IMR-90 (cell line): ENCODE measurements around the gene RSBN1. TPM values are rescaled to one million over a fixed set of nuclear protein-coding genes. Genes with fewer than 3 reads are reported as not detected.
"Not testable (repeated sequence)": the region's sequence is repeated elsewhere in the genome, so short reads cannot be mapped to it uniquely, and the experiment has no call there.

Experiments
- ATAC-seq: fragments of 200-7000 bp; cut with Tn5 transposase; 2 replicates; pipeline ENCODE4 v1.9.1; 2020; ENCODE audit warnings: low read depth, mild to moderate bottlenecking, moderate library complexity
- BruUV-seq: library from RNA; stranded (reverse); fragments of 400-500 nt; replicated peaks from 2 replicates; lab custom pipeline; 2021; lab: Mats Ljungman, UMichigan
- CTCF ChIA-PET: fragments of 300-600 bp; formaldehyde crosslinking; extraction: SDS; loops from one replicate; lab custom pipeline; 2021; ENCODE audit warnings: antibody characterized with exemption; lab: Yijun Ruan, JAX
- POLR2A ChIA-PET: fragments of 300-600 bp; sonication (Branson Sonifier 250); formaldehyde crosslinking; loops from one replicate; lab custom pipeline; 2022; ENCODE audit warnings: antibody characterized with exemption; ENCODE audit not compliant: unreplicated experiment; lab: Charles Lee
- DNase-seq: peaks from one replicate; pipeline ENCODE4 v3.0.0; 2013
- H2AFZ ChIP-seq: replicated peaks from 2 replicates; pipeline ENCODE3; 2013; ENCODE audit warnings: low read length, mild to moderate bottlenecking; ENCODE audit not compliant: poor library complexity
- H2AK5ac ChIP-seq: 2 replicates; pipeline ENCODE4 v1.6.1; 2013; ENCODE audit warnings: low read depth, low read length, inconsistent platforms
- H2AK9ac ChIP-seq: replicated peaks from 2 replicates; pipeline ENCODE3; 2013; ENCODE audit warnings: mild to moderate bottlenecking, low read depth, low read length, moderate library complexity; ENCODE audit not compliant: poor library complexity
- H2BK120ac ChIP-seq: 2 replicates; pipeline ENCODE4 v1.6.1; 2013; ENCODE audit warnings: low read depth, low read length, inconsistent platforms
- H2BK15ac ChIP-seq: 3 replicates; pipeline ENCODE4 v1.6.1; 2013; ENCODE audit warnings: low read depth, low read length, inconsistent platforms
- H2BK20ac ChIP-seq: 2 replicates; pipeline ENCODE4 v1.6.1; 2013; ENCODE audit warnings: low read depth, mild to moderate bottlenecking, inconsistent platforms, low read length, moderate library complexity
- H2BK5ac ChIP-seq: 2 replicates; pipeline ENCODE4 v1.6.1; 2013; ENCODE audit warnings: mild to moderate bottlenecking, low read depth, low read length, inconsistent platforms; ENCODE audit not compliant: poor library complexity, severe bottlenecking
- H3K14ac ChIP-seq: replicated peaks from 2 replicates; pipeline ENCODE4 v1.6.1; 2013; ENCODE audit warnings: low read depth, low read length, inconsistent platforms
- H3K18ac ChIP-seq: 2 replicates; pipeline ENCODE4 v1.6.1; 2013; ENCODE audit warnings: low read depth, low read length, control low read depth
- H3K23ac ChIP-seq: 2 replicates; pipeline ENCODE4 v1.6.1; 2013; ENCODE audit warnings: low read depth, low read length, inconsistent platforms
- H3K27ac ChIP-seq: 2 replicates; pipeline ENCODE4 v1.5.1; 2013; ENCODE audit warnings: mild to moderate bottlenecking, control low read depth, low read length; ENCODE audit not compliant: insufficient read depth
- H3K27me3 ChIP-seq: 2 replicates; pipeline ENCODE4 v1.6.1; 2013; ENCODE audit warnings: low read length; ENCODE audit not compliant: control insufficient read depth, insufficient read depth
- H3K36me3 ChIP-seq: 2 replicates; pipeline ENCODE4 v1.6.1; 2013; ENCODE audit warnings: low read length, mixed read lengths; ENCODE audit not compliant: control insufficient read depth, insufficient read depth
- H3K4ac ChIP-seq: 2 replicates; pipeline ENCODE4 v1.6.1; 2013; ENCODE audit warnings: low read depth, low read length, inconsistent platforms
- H3K4me1 ChIP-seq: 2 replicates; pipeline ENCODE4 v1.6.1; 2013; ENCODE audit warnings: low read length, mixed read lengths; ENCODE audit not compliant: control insufficient read depth, insufficient read depth
- H3K4me2 ChIP-seq: 2 replicates; pipeline ENCODE4 v1.6.1; 2013; ENCODE audit warnings: low read depth, mild to moderate bottlenecking, control low read depth, low read length, moderate library complexity
- H3K4me3 ChIP-seq: 2 replicates; pipeline ENCODE4 v1.5.1; 2013; ENCODE audit warnings: low read depth, mild to moderate bottlenecking, control low read depth, low read length, moderate library complexity; ENCODE audit not compliant: insufficient read depth
- H3K56ac ChIP-seq: 2 replicates; pipeline ENCODE4 v1.6.1; 2013; ENCODE audit warnings: low read length, inconsistent platforms; ENCODE audit not compliant: insufficient read depth; ENCODE audit errors: extremely low read depth
- H3K79me1 ChIP-seq, 2 experiments: 2 replicates each; pipeline ENCODE4 v1.6.1; 2013; ENCODE audit warnings: low read length in 2 of 2, inconsistent platforms in 1 of 2, low read depth in 1 of 2
- H3K9ac ChIP-seq: 2 replicates; pipeline ENCODE4 v1.6.1; 2013; ENCODE audit warnings: low read depth, low read length, control low read depth
- H3K9me1 ChIP-seq: 2 replicates; pipeline ENCODE4 v1.6.1; 2013; ENCODE audit warnings: low read length, inconsistent platforms; ENCODE audit not compliant: insufficient read depth
- H3K9me3 ChIP-seq: 2 replicates; pipeline ENCODE4 v1.6.1; 2013; ENCODE audit warnings: low read length; ENCODE audit not compliant: control insufficient read depth, insufficient read depth
- H4K20me1 ChIP-seq: 2 replicates; pipeline ENCODE4 v1.6.1; 2013; ENCODE audit warnings: low read length, inconsistent platforms; ENCODE audit not compliant: insufficient read depth
- H4K5ac ChIP-seq: 2 replicates; pipeline ENCODE4 v1.6.1; 2013; ENCODE audit warnings: mild to moderate bottlenecking, low read depth, low read length, control low read depth
- H4K8ac ChIP-seq, 2 experiments: 2 replicates each; pipeline ENCODE4 v1.6.1; 2013; ENCODE audit warnings: low read depth in 2 of 2, low read length in 2 of 2, control low read depth in 1 of 2, inconsistent platforms in 1 of 2
- H4K91ac ChIP-seq: 2 replicates; pipeline ENCODE4 v1.6.1; 2013; ENCODE audit warnings: low read depth, low read length, inconsistent platforms; ENCODE audit not compliant: insufficient read depth
- WGBS, 2 experiments: methylation state at CpG; one replicate each; pipeline versions ENCODE4 v1.1.5 to v1.1.7; 2013; ENCODE audit warnings: missing lambda C conversion rate in 2 of 2; ENCODE audit not compliant: insufficient read length in 1 of 2; ENCODE audit errors: extremely low coverage in 2 of 2; 5-methylcytosine and 5-hydroxymethylcytosine counted together
- dilution Hi-C: fragments of 300-500 bp; cut with HindIII; formaldehyde crosslinking; loops from one replicate; pipeline ENCODE4 v1.14.3; 2018; ENCODE audit warnings: low sequenced_read_pairs; ENCODE audit not compliant: unreplicated experiment
- in situ Hi-C: fragments of 300-500 bp; cut with MboI; formaldehyde crosslinking; loops from 3 replicates; pipeline ENCODE4 v1.14.3; 2019; ENCODE audit warnings: low sequenced_read_pairs, inconsistent platforms, mixed read lengths
- intact Hi-C: fragments of 100-400 bp; cut with micrococcal nuclease; formaldehyde crosslinking; loops from 2 replicates; pipeline ENCODE4 v1.10.0; 2022
- polyA plus RNA-seq, 3 experiments: library from polyadenylated mRNA; depleted of rRNA; stranded (reverse); fragments of >200 nt; gene quantifications; 2 replicates each; pipeline ENCODE4 v1.2.3, GENCODE V29; 2012; ENCODE audit warnings: low replicate concordance in 1 of 3
- total RNA-seq: library from RNA; depleted of rRNA; stranded (reverse); fragments of >200 nt; gene quantifications from 2 replicates; pipeline ENCODE4 v1.2.3, GENCODE V29; 2012

The RSBN1 gene
- total and polyA plus RNA-seq, 2 of the 4 experiments (the other 2 are of a cell fraction): 5.3 to 11.7 TPM

GRCh38 chr1:113852694-113853093 is 40.4 kb upstream of the RSBN1 start:
- CTCF ChIA-PET: not testable (repeated sequence)

More at GRCh38 chr1:113852694-113853093, 40.4 kb upstream of the RSBN1 start:
- H2AK9ac ChIP-seq, H2BK20ac ChIP-seq, H2BK5ac ChIP-seq, H4K91ac ChIP-seq, H3K79me1 ChIP-seq, H3K56ac ChIP-seq, H3K23ac ChIP-seq, H4K20me1 ChIP-seq, ATAC-seq, H3K4me2 ChIP-seq, intact Hi-C loops, H3K9me1 ChIP-seq, POLR2A ChIA-PET, H3K18ac ChIP-seq, H2BK15ac ChIP-seq, H4K8ac ChIP-seq, BruUV-seq, H3K9me3 ChIP-seq, H3K4ac ChIP-seq, H2BK120ac ChIP-seq, dilution Hi-C loops, H3K4me1 ChIP-seq, H3K27me3 ChIP-seq, H3K36me3 ChIP-seq, H3K4me3 ChIP-seq, H3K27ac ChIP-seq, H4K5ac ChIP-seq, DNase-seq, H3K9ac ChIP-seq, H2AFZ ChIP-seq, H2AK5ac ChIP-seq, H3K14ac ChIP-seq: not testable (repeated sequence)
- in situ Hi-C loops: loop anchor here (25.0 kb wide), 1 partner anchor 435 kb away; no protein-coding TSS in a partner anchor
- WGBS, 2 experiments: 86% methylated on average over 1 of the region's 6 CpGs; no CpG with 5 or more reads in 1 of the 2 experiments
